Tibial nerve (tissue), 4 donors: ENCODE results near the gene ETNK2.

ENCODE experiments used
- EP300 ChIP-seq, 2 donors: sonication (generic); formaldehyde crosslinking; IDR thresholded peaks; one replicate each; pipeline ENCODE4 v1.6.1; 2017; ENCODE audit warnings: antibody characterized with exemption in 2 of 2, mild to moderate bottlenecking in 1 of 2
- POLR2A ChIP-seq, 2 donors: fragments of 450-650 bp; IDR thresholded peaks; one replicate each; pipeline ENCODE4 v1.6.1; 2017; ENCODE audit warnings: antibody characterized with exemption in 2 of 2, mild to moderate bottlenecking in 2 of 2, moderate library complexity in 2 of 2
- TF ChIP-seq, protein P1 (sequence below), 5 experiments: fragments of 200-600 bp in 3 of 5; fragments of 450-650 bp in 2 of 5; sonication (generic) in 3 of 5; IDR thresholded peaks; one replicate each; pipeline ENCODE4 v1.5.1; 2016 to 2019; ENCODE audit warnings: antibody characterized with exemption in 5 of 5, mild to moderate bottlenecking in 3 of 5, moderate library complexity in 2 of 5

- TF ChIP-seq, protein P1, sequence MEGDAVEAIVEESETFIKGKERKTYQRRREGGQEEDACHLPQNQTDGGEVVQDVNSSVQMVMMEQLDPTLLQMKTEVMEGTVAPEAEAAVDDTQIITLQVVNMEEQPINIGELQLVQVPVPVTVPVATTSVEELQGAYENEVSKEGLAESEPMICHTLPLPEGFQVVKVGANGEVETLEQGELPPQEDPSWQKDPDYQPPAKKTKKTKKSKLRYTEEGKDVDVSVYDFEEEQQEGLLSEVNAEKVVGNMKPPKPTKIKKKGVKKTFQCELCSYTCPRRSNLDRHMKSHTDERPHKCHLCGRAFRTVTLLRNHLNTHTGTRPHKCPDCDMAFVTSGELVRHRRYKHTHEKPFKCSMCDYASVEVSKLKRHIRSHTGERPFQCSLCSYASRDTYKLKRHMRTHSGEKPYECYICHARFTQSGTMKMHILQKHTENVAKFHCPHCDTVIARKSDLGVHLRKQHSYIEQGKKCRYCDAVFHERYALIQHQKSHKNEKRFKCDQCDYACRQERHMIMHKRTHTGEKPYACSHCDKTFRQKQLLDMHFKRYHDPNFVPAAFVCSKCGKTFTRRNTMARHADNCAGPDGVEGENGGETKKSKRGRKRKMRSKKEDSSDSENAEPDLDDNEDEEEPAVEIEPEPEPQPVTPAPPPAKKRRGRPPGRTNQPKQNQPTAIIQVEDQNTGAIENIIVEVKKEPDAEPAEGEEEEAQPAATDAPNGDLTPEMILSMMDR (IDR thresholded peaks at IDR 0.05), result no peak
- TF ChIP-seq POLR2A (IDR thresholded peaks at IDR 0.05) (no peak), EP300 (IDR thresholded peaks at IDR 0.05) (no peak)
These were observed 44.0 kb downstream of the ETNK2 start for GRCh38 chr1:204107892-204108291.
